Mesothelial cell of epicardium (in vitro differentiated cells): ENCODE data around the gene SH3TC2. TPM values are rescaled to one million over a fixed set of nuclear protein-coding genes. Genes with fewer than 3 reads are reported as not detected.

Source experiments
- DNase-seq, 2 experiments: peaks; one replicate each; pipeline ENCODE4 v3.0.0; 2021; ENCODE audit warnings: low spot score in 2 of 2; ENCODE audit not compliant: unreplicated experiment in 2 of 2
- H3K27ac Mint-ChIP-seq: 2 replicates; pipeline ENCODE4 v1.8.0; 2021; ENCODE audit warnings: mixed read lengths
- H3K27me3 Mint-ChIP-seq: 2 replicates; pipeline ENCODE4 v1.8.0; 2021; ENCODE audit warnings: low read depth, mixed read lengths
- H3K36me3 Mint-ChIP-seq: 2 replicates; pipeline ENCODE4 v1.8.0; 2021; ENCODE audit warnings: mixed read lengths
- H3K4me1 Mint-ChIP-seq: 2 replicates; pipeline ENCODE4 v1.8.0; 2021; ENCODE audit warnings: mixed read lengths
- H3K4me3 Mint-ChIP-seq: 2 replicates; pipeline ENCODE4 v1.8.0; 2021; ENCODE audit warnings: mild to moderate bottlenecking, moderate library complexity, mixed read lengths
- H3K9me3 Mint-ChIP-seq: 2 replicates; pipeline ENCODE4 v1.8.0; 2021; ENCODE audit warnings: mixed read lengths
- total RNA-seq: library from RNA; stranded (reverse); gene quantifications from 3 replicates; pipeline ENCODE4 v1.2.1, GENCODE V29; 2021
- TF ChIP-seq, protein P1 (sequence below): fragments of 200-600 bp; sonication (generic); IDR thresholded peaks from one replicate; pipeline ENCODE4 v1.5.0; 2021; ENCODE audit warnings: antibody characterized with exemption; ENCODE audit not compliant: unreplicated experiment

Gene SH3TC2
- total RNA-seq, 1 donor from 2014 or later = 5.2 TPM

DNA sequence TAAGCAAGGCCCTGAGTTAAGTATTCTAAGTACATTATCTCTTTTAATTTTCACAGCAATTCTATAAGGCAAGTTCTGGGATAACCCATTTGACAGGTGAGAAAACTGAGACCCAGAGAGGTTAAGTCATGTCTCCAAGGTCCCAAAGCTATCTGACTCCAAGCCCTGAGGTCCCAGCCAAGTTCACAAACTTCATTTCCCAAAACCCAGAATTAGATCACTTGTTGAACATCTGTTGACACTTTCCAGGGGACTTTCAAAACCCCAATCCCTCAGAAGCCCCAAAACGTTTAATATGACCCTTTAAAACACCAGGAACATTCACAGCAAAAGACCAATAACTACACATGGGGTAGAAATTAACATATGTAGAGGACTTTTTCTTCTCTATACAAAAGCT, 72.0 kb downstream of the SH3TC2 start:
- TF ChIP-seq, protein P1, sequence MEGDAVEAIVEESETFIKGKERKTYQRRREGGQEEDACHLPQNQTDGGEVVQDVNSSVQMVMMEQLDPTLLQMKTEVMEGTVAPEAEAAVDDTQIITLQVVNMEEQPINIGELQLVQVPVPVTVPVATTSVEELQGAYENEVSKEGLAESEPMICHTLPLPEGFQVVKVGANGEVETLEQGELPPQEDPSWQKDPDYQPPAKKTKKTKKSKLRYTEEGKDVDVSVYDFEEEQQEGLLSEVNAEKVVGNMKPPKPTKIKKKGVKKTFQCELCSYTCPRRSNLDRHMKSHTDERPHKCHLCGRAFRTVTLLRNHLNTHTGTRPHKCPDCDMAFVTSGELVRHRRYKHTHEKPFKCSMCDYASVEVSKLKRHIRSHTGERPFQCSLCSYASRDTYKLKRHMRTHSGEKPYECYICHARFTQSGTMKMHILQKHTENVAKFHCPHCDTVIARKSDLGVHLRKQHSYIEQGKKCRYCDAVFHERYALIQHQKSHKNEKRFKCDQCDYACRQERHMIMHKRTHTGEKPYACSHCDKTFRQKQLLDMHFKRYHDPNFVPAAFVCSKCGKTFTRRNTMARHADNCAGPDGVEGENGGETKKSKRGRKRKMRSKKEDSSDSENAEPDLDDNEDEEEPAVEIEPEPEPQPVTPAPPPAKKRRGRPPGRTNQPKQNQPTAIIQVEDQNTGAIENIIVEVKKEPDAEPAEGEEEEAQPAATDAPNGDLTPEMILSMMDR = no peak
- Mint-ChIP-seq H3K36me3 (no peaks in the 10 kb centered on the region), H3K9me3 (no peaks in the 10 kb centered on the region), H3K4me3 (no peak overlapping the region), H3K27me3 (peaks cover 3% of the 10 kb centered on the region), H3K27ac (no peak overlapping the region), H3K4me1 (no peaks in the 10 kb centered on the region)
- no peak for DNase-seq

DNA sequence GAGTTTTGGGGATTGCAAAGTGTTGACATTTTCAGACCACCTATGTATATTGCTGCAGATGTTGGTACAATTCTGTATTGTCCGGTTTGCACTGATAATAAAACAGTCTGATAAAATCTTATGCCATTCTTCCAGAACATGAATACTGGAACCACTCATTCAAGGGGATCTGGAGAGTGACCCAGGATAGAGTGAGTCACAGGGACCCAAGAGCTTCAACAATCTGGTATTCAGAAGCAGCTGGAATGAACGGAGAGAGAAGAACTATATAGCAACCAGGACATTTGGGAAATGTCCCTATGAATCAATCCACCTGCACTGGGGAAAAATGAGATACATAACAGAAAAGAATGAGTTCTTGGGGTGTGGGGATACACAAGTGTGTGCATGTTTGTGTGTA, 73.3 kb downstream of the SH3TC2 start:
- Mint-ChIP-seq H3K27ac (no peak overlapping the region), H3K4me3 (no peak overlapping the region), H3K4me1 (no peaks in the 10 kb centered on the region)

DNA sequence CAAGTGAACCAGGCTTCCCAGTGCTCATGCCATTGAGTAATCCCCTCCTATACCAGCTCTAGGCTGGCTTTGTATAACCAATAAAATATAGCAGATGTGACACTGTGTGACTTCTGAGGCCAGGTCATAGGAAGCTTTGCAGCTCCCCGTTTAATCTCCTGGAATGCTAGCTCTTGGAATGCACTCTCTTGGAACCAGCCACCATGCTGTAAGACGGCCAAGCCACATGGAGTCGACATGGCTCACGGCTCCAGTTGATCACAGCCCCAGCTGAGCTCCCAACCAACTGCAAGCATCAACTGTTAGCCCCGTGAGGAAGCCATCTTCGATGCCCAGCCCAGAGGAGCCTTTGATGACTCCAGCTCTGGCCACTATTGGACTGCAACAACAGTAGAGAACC, 74.5 kb downstream of the SH3TC2 start:
- Mint-ChIP-seq H3K4me3 (no peak overlapping the region), H3K27ac (no peak overlapping the region), H3K36me3 (no peaks in the 10 kb centered on the region), H3K4me1 (no peaks in the 10 kb centered on the region), H3K27me3 (no peaks in the 10 kb centered on the region), H3K9me3 (peaks cover 8% of the 10 kb centered on the region)
- TF ChIP-seq, protein P1 = no peak
- DNase-seq = no peak

More for the DNA sequence above, 73.3 kb downstream of the SH3TC2 start:
- TF ChIP-seq, protein P1 = no peak
- no peak for DNase-seq
- H3K9me3 Mint-ChIP-seq = peaks cover 3% of the 10 kb centered on the region
- no peaks in the 10 kb centered on the region for H3K36me3 Mint-ChIP-seq
- H3K27me3 Mint-ChIP-seq = no peaks in the 10 kb centered on the region

DNA sequence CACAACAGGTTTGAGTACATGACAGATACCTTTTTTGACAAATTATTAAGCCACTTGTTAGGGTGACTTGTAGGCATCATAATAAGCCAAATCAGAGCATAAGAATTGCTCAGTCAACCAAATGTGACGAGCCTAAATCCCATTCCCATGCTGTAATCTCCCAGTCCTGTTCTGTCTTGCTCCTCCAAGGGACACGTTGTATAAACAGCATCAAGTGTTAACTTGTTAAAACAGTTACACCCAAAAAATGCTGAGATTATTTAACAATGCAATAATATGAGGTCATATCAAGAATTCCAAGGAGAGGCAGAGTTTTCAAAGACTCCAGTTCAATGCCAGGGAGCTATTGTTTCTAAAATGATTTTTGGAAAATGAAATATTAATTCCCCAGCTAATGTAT, 76.2 kb downstream of the SH3TC2 start:
- no peak overlapping the region for H3K4me3 Mint-ChIP-seq
- H3K36me3 Mint-ChIP-seq = no peaks in the 10 kb centered on the region
- H3K27me3 Mint-ChIP-seq = no peaks in the 10 kb centered on the region
- DNase-seq = no peak
- H3K9me3 Mint-ChIP-seq = peaks cover 8% of the 10 kb centered on the region
- no peak overlapping the region for H3K27ac Mint-ChIP-seq
- H3K4me1 Mint-ChIP-seq = no peaks in the 10 kb centered on the region
- TF ChIP-seq, protein P1 = no peak

DNA sequence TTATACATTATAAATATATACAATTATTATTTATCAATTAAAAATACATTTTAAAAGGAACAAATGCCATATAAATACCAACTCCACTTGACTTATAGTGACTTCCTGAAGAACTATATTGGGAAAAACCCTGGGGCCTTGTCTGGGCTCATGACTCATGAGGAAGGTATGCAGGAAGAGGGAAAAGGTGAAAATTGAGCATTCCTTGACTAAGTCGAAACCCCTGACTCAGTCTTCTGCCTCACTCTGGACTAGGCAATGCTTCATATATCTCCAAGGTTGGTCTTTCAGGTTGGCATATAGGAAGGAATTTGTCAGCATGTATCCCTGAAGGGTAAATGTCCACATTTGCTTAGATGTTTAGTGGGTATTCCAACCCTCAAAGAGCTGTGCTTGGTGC, 78.5 kb downstream of the SH3TC2 start:
- DNase-seq = no peak
- Mint-ChIP-seq H3K4me1 (peaks cover 2% of the 10 kb centered on the region), H3K27me3 (no peaks in the 10 kb centered on the region), H3K4me3 (no peak overlapping the region), H3K27ac (no peak overlapping the region), H3K36me3 (no peaks in the 10 kb centered on the region), H3K9me3 (peaks cover 8% of the 10 kb centered on the region)
- TF ChIP-seq, protein P1 = no peak

DNA sequence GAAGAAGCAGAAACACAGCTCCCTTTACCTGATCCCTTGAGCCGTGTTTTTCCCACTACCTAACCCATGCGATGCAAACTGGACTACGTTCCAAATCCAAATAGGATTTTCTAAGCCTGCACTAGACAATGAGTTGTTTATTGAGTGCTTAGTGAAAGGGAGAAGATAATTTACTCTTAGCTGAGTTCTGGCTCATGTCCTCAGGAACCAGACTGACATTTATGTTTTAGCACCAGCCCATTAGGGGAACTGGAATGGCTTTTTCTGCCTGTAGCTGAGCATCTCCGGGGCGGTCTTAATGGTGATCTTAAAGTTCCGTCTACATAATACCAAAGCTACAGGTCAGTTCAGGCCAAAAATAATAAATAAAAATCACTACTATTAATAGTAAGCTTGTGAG, 81.5 kb downstream of the SH3TC2 start:
- peaks cover 6% of the 10 kb centered on the region for H3K4me1 Mint-ChIP-seq
- TF ChIP-seq, protein P1 = no peak
- H3K27me3 Mint-ChIP-seq = no peaks in the 10 kb centered on the region
- no peak overlapping the region for H3K27ac Mint-ChIP-seq
- H3K4me3 Mint-ChIP-seq = no peak overlapping the region
- peaks cover 8% of the 10 kb centered on the region for H3K9me3 Mint-ChIP-seq
- no peak for DNase-seq
- H3K36me3 Mint-ChIP-seq = no peaks in the 10 kb centered on the region
